PC-3 (cell line): ENCODE measurements around the gene XIRP2. TPM values are rescaled to one million over a fixed set of nuclear protein-coding genes. Genes with fewer than 3 reads are reported as not detected.

Experiments used
- ATAC-seq: fragments of 200-7000 bp; cut with Tn5 transposase; 2 replicates; pipeline ENCODE4 v1.9.1; 2020; ENCODE audit warnings: mild to moderate bottlenecking, moderate library complexity
- BruUV-seq: library from RNA; stranded (reverse); fragments of 400-500 nt; replicated peaks from 2 replicates; lab custom pipeline; 2021; lab: Mats Ljungman, UMichigan
- CTCF ChIA-PET: fragments of 300-600 bp; sonication (Branson Sonifier 250); formaldehyde crosslinking; loops from one replicate; lab custom pipeline; 2022; ENCODE audit warnings: antibody characterized with exemption; lab: Charles Lee
- POLR2A ChIA-PET: fragments of 300-600 bp; sonication (Branson Sonifier 250); formaldehyde crosslinking; loops from one replicate; lab custom pipeline; 2022; ENCODE audit warnings: antibody characterized with exemption; ENCODE audit not compliant: unreplicated experiment; lab: Charles Lee
- DNase-seq: peaks from one replicate; pipeline ENCODE4 v3.0.0-alpha.2; 2015
- H2AFZ ChIP-seq: fragments of 300-600 bp; sonication (generic); 2 replicates; pipeline ENCODE4 v1.6.0; 2016; ENCODE audit warnings: antibody characterized with exemption, low read length
- H3F3A ChIP-seq: fragments of 300-600 bp; sonication (generic); one replicate; pipeline ENCODE4 v1.6.0; 2017; ENCODE audit warnings: antibody characterized with exemption, low read length, control low read depth, mild to moderate bottlenecking; ENCODE audit not compliant: unreplicated experiment
- H3K27ac ChIP-seq: fragments of 300-600 bp; sonication (generic); 2 replicates; pipeline ENCODE4 v1.5.1; 2016; ENCODE audit warnings: mild to moderate bottlenecking, low read length
- H3K27me3 ChIP-seq: fragments of 300-600 bp; sonication (generic); 2 replicates; pipeline ENCODE4 v1.6.1; 2016; ENCODE audit warnings: low read length, mixed read lengths
- H3K36me3 ChIP-seq: fragments of 300-600 bp; sonication (generic); 2 replicates; pipeline ENCODE4 v1.6.1; 2016; ENCODE audit warnings: low read depth, mixed run types, low read length, mixed read lengths
- H3K4me1 ChIP-seq: fragments of 300-600 bp; sonication (generic); 2 replicates; pipeline ENCODE4 v1.5.1; 2016; ENCODE audit warnings: low read length; ENCODE audit not compliant: insufficient read depth
- H3K4me2 ChIP-seq: fragments of 300-600 bp; sonication (generic); 2 replicates; pipeline ENCODE4 v1.6.0; 2016; ENCODE audit warnings: low read length
- H3K4me3 ChIP-seq: fragments of 300-600 bp; sonication (generic); 2 replicates; pipeline ENCODE4 v1.5.1; 2016; ENCODE audit warnings: mild to moderate bottlenecking, low read length, mixed read lengths
- H3K79me2 ChIP-seq: fragments of 300-600 bp; sonication (generic); 2 replicates; pipeline ENCODE4 v1.6.1; 2017; ENCODE audit warnings: low read length, mixed read lengths
- H3K9ac ChIP-seq: fragments of 300-600 bp; sonication (generic); 2 replicates; pipeline ENCODE4 v1.6.0; 2016; ENCODE audit warnings: mild to moderate bottlenecking, low read length
- H3K9me2 ChIP-seq: fragments of 300-600 bp; sonication (generic); replicated peaks from 2 replicates; pipeline ENCODE4 v1.6.1; 2016; ENCODE audit warnings: mixed run types, low read length, mixed read lengths
- H3K9me3 ChIP-seq: fragments of 300-600 bp; sonication (generic); 2 replicates; pipeline ENCODE4 v1.6.1; 2016; ENCODE audit warnings: low read length, mixed read lengths
- H4K20me1 ChIP-seq: fragments of 300-600 bp; sonication (generic); 2 replicates; pipeline ENCODE4 v1.6.1; 2016; ENCODE audit warnings: low read length, mixed read lengths
- CTCF ChIP-seq: fragments of 300-600 bp; sonication (generic); conservative IDR thresholded peaks from 2 replicates; pipeline ENCODE4 v1.5.1; 2017; ENCODE audit warnings: antibody characterized with exemption, low read depth, mild to moderate bottlenecking, low read length
- EZH2 ChIP-seq: fragments of 300-600 bp; sonication (generic); IDR thresholded peaks from one replicate; pipeline ENCODE4 v1.6.1; 2017; ENCODE audit warnings: antibody characterized with exemption, mild to moderate bottlenecking, low read length; ENCODE audit not compliant: unreplicated experiment
- EZH2phosphoT487 ChIP-seq: fragments of 300-600 bp; sonication (generic); IDR thresholded peaks from 2 replicates; pipeline ENCODE4 v1.6.1; 2018; ENCODE audit warnings: mild to moderate bottlenecking, antibody characterized with exemption, low read length, borderline replicate concordance
- intact Hi-C: fragments of 100-400 bp; cut with micrococcal nuclease; formaldehyde crosslinking; loops from 2 replicates; pipeline ENCODE4 v1.9.0; 2023
- total RNA-seq: library from RNA; depleted of rRNA; stranded (reverse); fragments of >200 nt; gene quantifications from 2 replicates; pipeline ENCODE4 v1.2.3, GENCODE V29; 2014

Gene XIRP2
- total RNA-seq, 1 experiment from 2014 or later: 0.11 TPM

DNA sequence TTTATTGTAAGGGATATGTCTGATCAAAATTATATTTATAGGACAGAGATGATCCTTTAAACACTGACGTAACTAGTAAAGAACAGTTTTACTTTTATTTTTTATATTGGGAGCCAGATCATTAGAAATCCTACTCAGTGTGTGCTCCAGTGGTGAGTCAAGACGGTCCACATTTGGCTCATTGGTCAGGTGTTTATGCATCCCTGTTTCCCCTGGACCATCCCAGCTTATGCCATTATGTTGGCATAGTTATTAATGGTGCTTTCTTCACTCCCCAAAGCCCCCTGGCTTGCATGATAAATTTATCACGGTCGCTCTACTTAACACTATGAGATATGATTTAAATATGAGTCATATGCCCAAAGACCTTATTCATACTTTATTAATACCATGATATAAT, 293.4 kb downstream of the XIRP2 start:
- BruUV-seq: no TSS peak
- no peak for TF ChIP-seq EZH2phosphoT487
- TF ChIP-seq EZH2: no peak
- TF ChIP-seq CTCF: no peak
- peaks cover 21% of the 10 kb centered on the region for H3K4me1 ChIP-seq
- H3K27me3 ChIP-seq: no peaks in the 10 kb centered on the region
- peak overlapping the region; percentile 90 for H3K27ac ChIP-seq
- peak overlapping the region; percentile 67 for H3K4me2 ChIP-seq
- no peaks in the 10 kb centered on the region for H3K79me2 ChIP-seq
- H3K4me3 ChIP-seq: no peak overlapping the region
- no peaks in the 10 kb centered on the region for H3K36me3 ChIP-seq
- intact Hi-C loops: loop anchor here (1.0 to 2.0 kb wide), 2 partner anchors 41 to 47 kb away; no protein-coding TSS in a partner anchor
- CTCF ChIA-PET: no interaction called here
- H3K9me2 ChIP-seq: no peaks in the 10 kb centered on the region
- POLR2A ChIA-PET: no interaction called here
- ATAC-seq (peak; percentile 75), DNase-seq (peak; percentile 50)
- no peak overlapping the region for H2AFZ ChIP-seq
- H4K20me1 ChIP-seq: no peaks in the 10 kb centered on the region
- H3K9me3 ChIP-seq: no peaks in the 10 kb centered on the region
- H3K9ac ChIP-seq: peak overlapping the region; percentile 32
- peaks cover 5% of the 10 kb centered on the region for H3F3A ChIP-seq

GRCh38 chr2:167182403-167182802, 294.1 kb downstream of the XIRP2 start:
- intact Hi-C loops: no loop called here
- ATAC-seq: no peak

More at GRCh38 chr2:167182403-167182802, 294.1 kb downstream of the XIRP2 start:
- H3K4me1 ChIP-seq: peaks cover 21% of the 10 kb centered on the region
- BruUV-seq: no TSS peak
- H3K27ac ChIP-seq: peak overlapping the region; percentile 90
- no peak overlapping the region for H2AFZ ChIP-seq
- peak overlapping the region; percentile 67 for H3K4me2 ChIP-seq
- no peaks in the 10 kb centered on the region for H3K9me3 ChIP-seq
- CTCF ChIA-PET: no interaction called here
- no peak overlapping the region for H3K4me3 ChIP-seq
- no peaks in the 10 kb centered on the region for H3K36me3 ChIP-seq
- H3K79me2 ChIP-seq: no peaks in the 10 kb centered on the region
- POLR2A ChIA-PET: no interaction called here
- no peak overlapping the region for H3K9ac ChIP-seq
- no peak for TF ChIP-seq EZH2phosphoT487
- TF ChIP-seq EZH2: no peak
- no peak for TF ChIP-seq CTCF
- H3K27me3 ChIP-seq: no peaks in the 10 kb centered on the region
- peaks cover 5% of the 10 kb centered on the region for H3F3A ChIP-seq
- no peaks in the 10 kb centered on the region for H3K9me2 ChIP-seq
- no peak for DNase-seq
- H4K20me1 ChIP-seq: no peaks in the 10 kb centered on the region
